Measurements from ENCODE around the gene SNAPIN.

The SNAPIN gene

DNA sequence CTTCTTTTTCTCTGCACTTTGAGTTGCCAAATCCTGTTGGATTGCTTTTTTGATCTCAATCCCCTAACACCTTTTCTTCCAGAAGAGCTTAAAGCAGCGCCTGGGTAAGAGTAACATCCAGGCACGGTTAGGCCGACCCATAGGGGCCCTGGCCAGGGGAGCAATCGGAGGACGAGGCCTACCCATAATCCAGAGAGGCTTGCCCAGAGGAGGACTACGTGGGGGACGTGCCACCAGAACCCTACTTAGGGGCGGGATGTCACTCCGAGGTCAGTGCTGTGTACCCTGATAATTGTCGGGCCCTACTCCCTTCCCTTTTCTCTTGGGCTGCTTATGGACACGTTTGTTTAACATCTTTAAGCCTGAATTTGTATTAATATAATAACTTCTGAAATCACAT, 16.3 kb upstream of the SNAPIN start:
- Histone ChIP-seq H3K4me2 (ENCODE audit: low read length) (no peak overlapping the region), H3K79me2 (ENCODE audit: control insufficient read depth, low read length) (peaks cover 23% of the 10 kb centered on the region), H3K27me3 (ENCODE audit: control insufficient read depth, low read length) (no peaks in the 10 kb centered on the region), H4K20me1 (ENCODE audit: control insufficient read depth, insufficient read depth, low read depth, low read length) (no peaks in the 10 kb centered on the region), H3K9me2 (replicated peaks; ENCODE audit: control insufficient read depth, low read length) (no peaks in the 10 kb centered on the region), H3K9me3 (ENCODE audit: control insufficient read depth, insufficient read depth, low read length) (no peaks in the 10 kb centered on the region), H3K4me3 (ENCODE audit: low read length) (no peak overlapping the region), H3K4me1 (ENCODE audit: control insufficient read depth, low read length) (no peaks in the 10 kb centered on the region), H3K36me3 (ENCODE audit: control insufficient read depth, low read length) (peaks cover 97% of the 10 kb centered on the region), H3F3A (ENCODE audit: control insufficient read depth, insufficient read depth) (peaks cover 17% of the 10 kb centered on the region), H3K27ac (ENCODE audit: low read depth, low read length) (no peak overlapping the region)
- TF ChIP-seq, protein P1, sequence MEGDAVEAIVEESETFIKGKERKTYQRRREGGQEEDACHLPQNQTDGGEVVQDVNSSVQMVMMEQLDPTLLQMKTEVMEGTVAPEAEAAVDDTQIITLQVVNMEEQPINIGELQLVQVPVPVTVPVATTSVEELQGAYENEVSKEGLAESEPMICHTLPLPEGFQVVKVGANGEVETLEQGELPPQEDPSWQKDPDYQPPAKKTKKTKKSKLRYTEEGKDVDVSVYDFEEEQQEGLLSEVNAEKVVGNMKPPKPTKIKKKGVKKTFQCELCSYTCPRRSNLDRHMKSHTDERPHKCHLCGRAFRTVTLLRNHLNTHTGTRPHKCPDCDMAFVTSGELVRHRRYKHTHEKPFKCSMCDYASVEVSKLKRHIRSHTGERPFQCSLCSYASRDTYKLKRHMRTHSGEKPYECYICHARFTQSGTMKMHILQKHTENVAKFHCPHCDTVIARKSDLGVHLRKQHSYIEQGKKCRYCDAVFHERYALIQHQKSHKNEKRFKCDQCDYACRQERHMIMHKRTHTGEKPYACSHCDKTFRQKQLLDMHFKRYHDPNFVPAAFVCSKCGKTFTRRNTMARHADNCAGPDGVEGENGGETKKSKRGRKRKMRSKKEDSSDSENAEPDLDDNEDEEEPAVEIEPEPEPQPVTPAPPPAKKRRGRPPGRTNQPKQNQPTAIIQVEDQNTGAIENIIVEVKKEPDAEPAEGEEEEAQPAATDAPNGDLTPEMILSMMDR (IDR thresholded peaks at IDR 0.05; ENCODE audit: low read depth, low read length, poor library complexity, severe bottlenecking), result no peak
- TF ChIP-seq EZH2phosphoT487 (IDR thresholded peaks at IDR 0.05; ENCODE audit: borderline replicate concordance, low read length), result no peak

GRCh38 chr1:153643100-153643499, 15.4 kb upstream of the SNAPIN start:
- no peaks in the 10 kb centered on the region for H4K20me1 ChIP-seq (ENCODE audit: control insufficient read depth, insufficient read depth, low read depth, low read length)
- peaks cover 91% of the 10 kb centered on the region for H3K36me3 ChIP-seq (ENCODE audit: control insufficient read depth, low read length)
- no peak overlapping the region for H3K4me2 ChIP-seq (ENCODE audit: low read length)
- peaks cover 15% of the 10 kb centered on the region for H3K79me2 ChIP-seq (ENCODE audit: control insufficient read depth, low read length)
- no peaks in the 10 kb centered on the region for H3K9me3 ChIP-seq (ENCODE audit: control insufficient read depth, insufficient read depth, low read length)
- H3K4me3 ChIP-seq (ENCODE audit: low read length), result no peak overlapping the region
- no peak overlapping the region for H3K27ac ChIP-seq (ENCODE audit: low read depth, low read length)
- H3K27me3 ChIP-seq (ENCODE audit: control insufficient read depth, low read length), result no peaks in the 10 kb centered on the region
- peaks cover 17% of the 10 kb centered on the region for H3F3A ChIP-seq (ENCODE audit: control insufficient read depth, insufficient read depth)
- H3K9me2 ChIP-seq (replicated peaks; ENCODE audit: control insufficient read depth, low read length), result no peaks in the 10 kb centered on the region
- TF ChIP-seq EZH2phosphoT487 (IDR thresholded peaks at IDR 0.05; ENCODE audit: borderline replicate concordance, low read length), result no peak
- TF ChIP-seq, protein P1 (IDR thresholded peaks at IDR 0.05; ENCODE audit: low read depth, low read length, poor library complexity, severe bottlenecking), result no peak
- H3K4me1 ChIP-seq (ENCODE audit: control insufficient read depth, low read length), result no peaks in the 10 kb centered on the region

DNA sequence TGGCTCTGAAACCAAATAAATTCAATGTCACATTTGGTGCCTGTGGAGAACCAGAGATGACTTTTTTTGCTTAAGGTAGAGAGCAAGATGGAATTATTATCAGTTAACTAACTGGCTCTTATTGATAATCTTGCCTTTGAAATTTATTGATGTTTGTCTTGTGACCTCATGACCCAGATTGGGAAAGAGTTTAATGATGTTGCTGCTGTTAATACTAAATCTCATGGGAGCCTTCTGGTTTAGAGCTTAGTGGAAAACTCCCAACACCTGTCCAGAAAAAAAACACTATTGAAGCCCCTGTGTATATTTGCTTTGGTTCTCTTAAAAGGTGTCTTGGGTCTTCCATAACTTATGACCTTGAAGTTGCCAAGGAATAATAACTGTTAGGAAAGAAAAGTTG, 14.7 kb upstream of the SNAPIN start:
- Histone ChIP-seq H3K9me2 (replicated peaks; ENCODE audit: control insufficient read depth, low read length) (no peaks in the 10 kb centered on the region), H3K4me1 (ENCODE audit: control insufficient read depth, low read length) (no peaks in the 10 kb centered on the region), H4K20me1 (ENCODE audit: control insufficient read depth, insufficient read depth, low read depth, low read length) (no peaks in the 10 kb centered on the region), H3K9me3 (ENCODE audit: control insufficient read depth, insufficient read depth, low read length) (no peaks in the 10 kb centered on the region), H3K36me3 (ENCODE audit: control insufficient read depth, low read length) (peaks cover 85% of the 10 kb centered on the region), H3K27me3 (ENCODE audit: control insufficient read depth, low read length) (no peaks in the 10 kb centered on the region), H3K79me2 (ENCODE audit: control insufficient read depth, low read length) (peaks cover 12% of the 10 kb centered on the region), H3K4me3 (ENCODE audit: low read length) (no peak overlapping the region), H3K27ac (ENCODE audit: low read depth, low read length) (no peak overlapping the region), H3F3A (ENCODE audit: control insufficient read depth, insufficient read depth) (peaks cover 17% of the 10 kb centered on the region), H3K4me2 (ENCODE audit: low read length) (no peak overlapping the region)
- no peak for TF ChIP-seq EZH2phosphoT487 (IDR thresholded peaks at IDR 0.05; ENCODE audit: borderline replicate concordance, low read length)
- TF ChIP-seq, protein P1 (IDR thresholded peaks at IDR 0.05; ENCODE audit: low read depth, low read length, poor library complexity, severe bottlenecking), result no peak

Measured in DOHH2 (cell line).